B cell (primary cell): ENCODE results near the gene LCN15. TPM values are rescaled to one million over a fixed set of nuclear protein-coding genes. Genes with fewer than 3 reads are reported as not detected.

Experiments used
- ATAC-seq: fragments of 200-7000 bp; cut with Tn5 transposase; one replicate; pipeline ENCODE4 v1.10.0; 2021; ENCODE audit warnings: low read depth, mild to moderate bottlenecking, moderate number of reproducible peaks, moderate library complexity
- CTCF ChIA-PET: fragments of 350-600 bp; sonication (Branson Sonifier 250); formaldehyde crosslinking; loops from one replicate; lab custom pipeline; 2021; ENCODE audit warnings: antibody characterized with exemption, inconsistent platforms; lab: Charles Lee
- POLR2A ChIA-PET: fragments of 350-600 bp; sonication (Branson Sonifier 250); formaldehyde crosslinking; loops from one replicate; lab custom pipeline; 2021; ENCODE audit warnings: antibody characterized with exemption; lab: Charles Lee
- DNase-seq: peaks from one replicate; pipeline ENCODE4 v3.0.0; 2013
- H2AFZ ChIP-seq: 2 replicates; pipeline ENCODE4 v1.6.1; 2012; ENCODE audit warnings: mild to moderate bottlenecking, low read depth, low read length; ENCODE audit not compliant: insufficient read depth, poor library complexity, severe bottlenecking
- H3K27ac ChIP-seq, 2 donors: 1 replicate in 1 of 2; 2 replicates in 1 of 2; pipeline ENCODE4 v1.5.1; 2012 to 2013; ENCODE audit warnings: low read length in 2 of 2, mild to moderate bottlenecking in 2 of 2, moderate library complexity in 1 of 2
- H3K27me3 ChIP-seq, 4 experiments: fragments of 200-600 bp in 1 of 4; sonication (generic) in 1 of 4; replicated peaks in 1 of 4; 1 replicate in 2 of 4; 2 replicates in 2 of 4; pipeline versions ENCODE4 v1.6.1 to v1.7.0; 2013 to 2016; ENCODE audit warnings: low read length in 3 of 4, mild to moderate bottlenecking in 2 of 4, mixed read lengths in 1 of 4, moderate library complexity in 1 of 4; ENCODE audit not compliant: insufficient read depth in 4 of 4, control insufficient read depth in 3 of 4; ENCODE audit errors: control extremely low read depth in 1 of 4
- H3K36me3 ChIP-seq, 2 experiments: replicated peaks in 1 of 2; 1 replicate in 1 of 2; 2 replicates in 1 of 2; pipeline versions ENCODE4 v1.6.1 to v1.7.1; 2013; ENCODE audit warnings: low read length in 1 of 2; ENCODE audit not compliant: insufficient read depth in 2 of 2, control insufficient read depth in 1 of 2; ENCODE audit errors: control extremely low read depth in 1 of 2, extremely low read depth in 1 of 2
- H3K4me1 ChIP-seq, 2 donors: fragments of 200-600 bp in 1 of 2; sonication (generic) in 1 of 2; 1 replicate in 1 of 2; 2 replicates in 1 of 2; pipeline versions ENCODE4 v1.5.1 to v1.6.1; 2013 to 2017; ENCODE audit warnings: low read length in 2 of 2; ENCODE audit not compliant: control insufficient read depth in 2 of 2, insufficient read depth in 2 of 2
- H3K4me2 ChIP-seq: replicated peaks from 2 replicates; pipeline ENCODE3; 2012; ENCODE audit warnings: mild to moderate bottlenecking, low read depth, low read length; ENCODE audit not compliant: poor library complexity, severe bottlenecking
- H3K4me3 ChIP-seq, 5 experiments: fragments of 200-600 bp in 1 of 5; sonication (generic) in 1 of 5; 1 replicate in 3 of 5; 2 replicates in 2 of 5; pipeline versions ENCODE4 v1.5.1 to v1.7.0; 2011 to 2016; ENCODE audit warnings: low read length in 4 of 5, mild to moderate bottlenecking in 4 of 5, low read depth in 2 of 5, control low read depth in 1 of 5, moderate library complexity in 1 of 5; ENCODE audit not compliant: insufficient read depth in 1 of 5; ENCODE audit errors: control extremely low read depth in 1 of 5, extremely low read depth in 1 of 5
- H3K79me2 ChIP-seq: fragments of 200-600 bp; sonication (generic); one replicate; pipeline ENCODE4 v1.6.0; 2016; ENCODE audit warnings: low read length; ENCODE audit not compliant: control insufficient read depth, insufficient read depth
- H3K9ac ChIP-seq: fragments of 200-600 bp; sonication (generic); 2 replicates; pipeline ENCODE4 v1.6.1; 2017; ENCODE audit warnings: mild to moderate bottlenecking, low read length, moderate library complexity
- H3K9me3 ChIP-seq, 3 donors: one replicate each; pipeline versions ENCODE4 v1.6.1 to v1.7.1; 2013; ENCODE audit warnings: low read length in 2 of 3; ENCODE audit not compliant: control insufficient read depth in 2 of 3, insufficient read depth in 1 of 3; ENCODE audit errors: control extremely low read depth in 1 of 3
- H4K20me1 ChIP-seq: 2 replicates; pipeline ENCODE4 v1.6.0; 2012; ENCODE audit warnings: mild to moderate bottlenecking, low read length; ENCODE audit not compliant: insufficient read depth, control insufficient read depth, poor library complexity, severe bottlenecking
- H3K27ac Mint-ChIP-seq: one replicate; pipeline ENCODE4 v1.8.0; 2021; ENCODE audit warnings: mixed read lengths
- H3K27me3 Mint-ChIP-seq: one replicate; pipeline ENCODE4 v1.8.0; 2021; ENCODE audit warnings: mixed read lengths
- H3K4me1 Mint-ChIP-seq: one replicate; pipeline ENCODE4 v1.8.0; 2021; ENCODE audit warnings: mixed read lengths
- H3K4me3 Mint-ChIP-seq: one replicate; pipeline ENCODE4 v1.8.0; 2021; ENCODE audit warnings: mixed read lengths
- H3K9me3 Mint-ChIP-seq: one replicate; pipeline ENCODE4 v1.8.0; 2022; ENCODE audit warnings: mixed read lengths; ENCODE audit not compliant: insufficient read depth
- CTCF ChIP-seq: fragments of 200-600 bp; IDR thresholded peaks from one replicate; pipeline ENCODE4 v1.8.0; 2022; ENCODE audit warnings: antibody characterized with exemption, mild to moderate bottlenecking
- EZH2 ChIP-seq: IDR thresholded peaks from 2 replicates; pipeline ENCODE4 v1.6.1; 2012; ENCODE audit warnings: borderline replicate concordance, low read depth, mild to moderate bottlenecking, moderate library complexity, low read length; ENCODE audit not compliant: insufficient read depth, poor library complexity, severe bottlenecking
- WGBS: methylation state at CpG from one replicate; pipeline ENCODE4 v1.1.5; 2013; ENCODE audit warnings: missing lambda C conversion rate; ENCODE audit not compliant: insufficient coverage; 5-methylcytosine and 5-hydroxymethylcytosine counted together
- intact Hi-C: fragments of 100-400 bp; cut with micrococcal nuclease; formaldehyde crosslinking; loops from one replicate; pipeline ENCODE4 v1.10.0; 2022
- polyA plus RNA-seq: library from polyadenylated mRNA; depleted of rRNA; stranded (reverse); fragments of >200 nt; gene quantifications from 2 replicates; pipeline ENCODE4 v1.2.3, GENCODE V29; 2012
- total RNA-seq, 2 donors: library from RNA; stranded (reverse); fragments of 120-200 nt in 1 of 2; gene quantifications; 1 replicate in 1 of 2; 2 replicates in 1 of 2; pipeline versions ENCODE4 v1.2.3 to v1.2.4, GENCODE V29; 2013 to 2022

LCN15 gene
- total and polyA plus RNA-seq, 2 donors (not counting 1 experiment from before 2014, with no cell fraction given), result not detected

GRCh38 chr9:136726631-136727191, 37.6 kb downstream of the LCN15 start:
- Histone ChIP-seq H3K9me3 (no peaks in the 10 kb centered on the region), H3K36me3 (peaks cover 0 to 43% of the 10 kb centered on the region in 2 experiments), H3K4me3 (peak overlapping the region; percentile 90 to 99 (median 96)), H3K27me3 (no peaks in the 10 kb centered on the region), H3K9ac (peak overlapping the region; percentile 95), H4K20me1 (peaks cover 62% of the 10 kb centered on the region), H3K4me2 (peak overlapping the region; percentile 96), H3K27ac (peak overlapping the region in 1 of 2 donors; percentile 79), H2AFZ (no peak overlapping the region), H3K79me2 (peaks cover 36% of the 10 kb centered on the region), H3K4me1 (peaks cover 22 to 35% of the 10 kb centered on the region in 2 donors)
- H3K9me3 Mint-ChIP-seq, result no peaks in the 10 kb centered on the region
- ChIA-PET POLR2A (interaction anchor here (0.7 to 5.1 kb wide), 12 partner anchors 8 to 116 kb away, joined by 4 to 83 read pairs (median 11); partner anchors contain the start of genes AGPAT2, LCN6 and LCN8), CTCF (interaction anchor here (0.7 to 7.2 kb wide), 20 partner anchors 8 to 310 kb away, joined by 3 to 102 read pairs (median 6); partner anchors contain the start of genes LCN10, LCN6, LCN8 and TMEM141)
- no peaks in the 10 kb centered on the region for H3K27me3 Mint-ChIP-seq
- H3K4me3 Mint-ChIP-seq, result peak overlapping the region; percentile 96
- intact Hi-C loops, result no loop called here
- ATAC-seq (peak; percentile 28), DNase-seq (peak; percentile 76)
- peaks cover 45% of the 10 kb centered on the region for H3K4me1 Mint-ChIP-seq
- H3K27ac Mint-ChIP-seq, result peak overlapping the region; percentile 93
- WGBS, result 6% methylated on average over 8 of the region's 18 CpGs
- TF ChIP-seq CTCF, result peak; percentile 77
- no peak for TF ChIP-seq EZH2

GRCh38 chr9:136726118-136726517, 38.2 kb downstream of the LCN15 start:
- Histone ChIP-seq H3K27me3 (no peaks in the 10 kb centered on the region), H3K4me1 (peaks cover 22 to 35% of the 10 kb centered on the region in 2 donors), H3K4me2 (peak overlapping the region; percentile 96), H4K20me1 (peaks cover 68% of the 10 kb centered on the region), H2AFZ (no peak overlapping the region), H3K9ac (peak overlapping the region; percentile 95), H3K4me3 (peak overlapping the region in 2 of 5 experiments; percentile 99), H3K36me3 (peaks cover 0 to 47% of the 10 kb centered on the region in 2 experiments), H3K79me2 (peaks cover 36% of the 10 kb centered on the region), H3K9me3 (no peaks in the 10 kb centered on the region), H3K27ac (no peak overlapping the region)
- ChIA-PET POLR2A (interaction anchor here (1.3 to 5.1 kb wide), 4 partner anchors 12 to 33 kb away, joined by 4 to 83 read pairs (median 34); partner anchors contain the start of genes LCN6 and LCN8), CTCF (interaction anchor here (1.6 to 7.2 kb wide), 6 partner anchors 11 to 65 kb away, joined by 4 to 102 read pairs (median 20); partner anchors contain the start of genes LCN10, LCN8 and TMEM141)
- ATAC-seq (no peak), DNase-seq (no peak)
- no peak for TF ChIP-seq EZH2
- TF ChIP-seq CTCF, result no peak
- H3K9me3 Mint-ChIP-seq, result no peaks in the 10 kb centered on the region
- WGBS, result 78% methylated on average over 16 of the region's 16 CpGs
- H3K4me1 Mint-ChIP-seq, result peaks cover 43% of the 10 kb centered on the region
- H3K27ac Mint-ChIP-seq, result peak overlapping the region; percentile 93
- intact Hi-C loops, result no loop called here
- H3K4me3 Mint-ChIP-seq, result peak overlapping the region; percentile 96
- H3K27me3 Mint-ChIP-seq, result no peaks in the 10 kb centered on the region
